Endothelial cell of umbilical vein (primary cell): ENCODE results near the gene PTX3. TPM values are rescaled to one million over a fixed set of nuclear protein-coding genes. Genes with fewer than 3 reads are reported as not detected.

Experiments
- BruUV-seq: library from RNA; stranded (reverse); fragments of 400-500 nt; replicated peaks from 2 replicates; lab custom pipeline; 2021; lab: Mats Ljungman, UMichigan
- CTCF ChIA-PET: fragments of 300-600, 350-600 bp; sonication (Branson Sonifier 250); formaldehyde crosslinking; loops from one replicate; lab custom pipeline; 2021; ENCODE audit warnings: antibody characterized with exemption, inconsistent platforms; lab: Charles Lee
- POLR2A ChIA-PET: fragments of 300-600, 350-600 bp; sonication (Branson Sonifier 250); formaldehyde crosslinking; loops from one replicate; lab custom pipeline; 2021; ENCODE audit warnings: antibody characterized with exemption, inconsistent platforms; lab: Charles Lee
- DNase-seq: peaks from one replicate; pipeline ENCODE4 v3.0.0-alpha.2; 2011; ENCODE audit warnings: low read depth, low spot score
- FAIRE-seq: peaks from 2 replicates; lab custom pipeline; 2011; peaks lifted over from hg19 to GRCh38; lab: Jason Lieb, UNC
- H2AFZ ChIP-seq: 2 replicates; pipeline ENCODE4 v1.6.0; 2012; ENCODE audit warnings: low read depth, low read length, control low read depth, inconsistent platforms
- H3K27ac ChIP-seq: 2 replicates; pipeline ENCODE4 v1.5.1; 2011; ENCODE audit warnings: low read depth, mild to moderate bottlenecking, control low read depth, low read length, moderate library complexity; ENCODE audit not compliant: insufficient read depth
- H3K27me3 ChIP-seq, 2 experiments: 2 replicates each; pipeline versions ENCODE4 v1.6.0 to v1.6.1; 2011; ENCODE audit warnings: low read length in 2 of 2, mixed read lengths in 1 of 2; ENCODE audit not compliant: control insufficient read depth in 2 of 2, insufficient read depth in 2 of 2
- H3K36me3 ChIP-seq, 2 experiments: 2 replicates in 1 of 2; 3 replicates in 1 of 2; pipeline ENCODE4 v1.5.1; 2011; ENCODE audit warnings: low read length in 2 of 2, mild to moderate bottlenecking in 1 of 2, moderate library complexity in 1 of 2; ENCODE audit not compliant: control insufficient read depth in 2 of 2, insufficient read depth in 2 of 2; ENCODE audit errors: extremely low read depth in 1 of 2
- H3K4me1 ChIP-seq: 3 replicates; pipeline ENCODE4 v1.5.1; 2011; ENCODE audit warnings: mild to moderate bottlenecking, low read length; ENCODE audit not compliant: control insufficient read depth, insufficient read depth; ENCODE audit errors: extremely low read depth
- H3K4me2 ChIP-seq: 2 replicates; pipeline ENCODE4 v1.6.1; 2011; ENCODE audit warnings: low read length, control low read depth, mixed read lengths; ENCODE audit not compliant: insufficient read depth
- H3K4me3 ChIP-seq, 3 experiments: fragments of 200-600 bp in 1 of 3; sonication (generic), shearing (Covaris generic) in 1 of 3; replicated peaks in 1 of 3; 2 replicates each; pipeline ENCODE4 v1.5.1; 2011 to 2016; ENCODE audit warnings: control low read depth in 3 of 3, low read length in 3 of 3, mild to moderate bottlenecking in 2 of 3, inconsistent platforms in 1 of 3, low read depth in 1 of 3, moderate library complexity in 1 of 3; ENCODE audit not compliant: insufficient read depth in 1 of 3
- H3K79me2 ChIP-seq: 2 replicates; pipeline ENCODE4 v1.6.0; 2012; ENCODE audit warnings: low read length, inconsistent platforms; ENCODE audit not compliant: control insufficient read depth, insufficient read depth
- H3K9ac ChIP-seq: replicated peaks from 2 replicates; pipeline ENCODE3; 2011; ENCODE audit warnings: low read length, control low read depth; ENCODE audit not compliant: insufficient read depth; ENCODE audit errors: extremely low read depth
- H3K9me1 ChIP-seq: replicated peaks from 3 replicates; pipeline ENCODE4 v1.6.0; 2011; ENCODE audit warnings: mild to moderate bottlenecking, low read length; ENCODE audit not compliant: control insufficient read depth, insufficient read depth; ENCODE audit errors: extremely low read depth
- H3K9me3 ChIP-seq: replicated peaks from 2 replicates; pipeline ENCODE4 v1.5.1; 2012; ENCODE audit warnings: low read length, inconsistent platforms; ENCODE audit not compliant: control insufficient read depth, insufficient read depth
- H4K20me1 ChIP-seq: replicated peaks from 2 replicates; pipeline ENCODE3; 2011; ENCODE audit warnings: mild to moderate bottlenecking, low read length; ENCODE audit not compliant: control insufficient read depth, insufficient read depth; ENCODE audit errors: extremely low read depth
- EZH2 ChIP-seq: IDR thresholded peaks from 2 replicates; pipeline ENCODE4 v1.6.1; 2012; ENCODE audit warnings: borderline replicate concordance, low read depth, mild to moderate bottlenecking, moderate library complexity, low read length, inconsistent platforms; ENCODE audit not compliant: severe bottlenecking
- FOS ChIP-seq: IDR thresholded peaks from 2 replicates; pipeline ENCODE4 v1.6.1; 2011; ENCODE audit warnings: mild to moderate bottlenecking, low read length, moderate library complexity, borderline replicate concordance; ENCODE audit not compliant: insufficient read depth
- GATA2 ChIP-seq: IDR thresholded peaks from 2 replicates; pipeline ENCODE4 v1.7.0; 2011; ENCODE audit warnings: low read depth, mild to moderate bottlenecking, moderate library complexity, mixed read lengths, low read length; ENCODE audit not compliant: insufficient read length, insufficient read depth
- JUN ChIP-seq: IDR thresholded peaks from 2 replicates; pipeline ENCODE4 v1.6.1; 2011; ENCODE audit warnings: borderline replicate concordance, low read depth; ENCODE audit not compliant: insufficient read length, insufficient read depth
- MYC ChIP-seq: IDR thresholded peaks from one replicate; pipeline ENCODE4 v1.6.1; 2011; ENCODE audit warnings: mild to moderate bottlenecking, low read depth, low read length
- POLR2A ChIP-seq: IDR thresholded peaks from 2 replicates; pipeline ENCODE4 v1.6.1; 2012; ENCODE audit warnings: low read depth, mild to moderate bottlenecking, control low read depth, low read length
- POLR2AphosphoS5 ChIP-seq: IDR thresholded peaks from 2 replicates; pipeline ENCODE4 v1.6.1; 2012; ENCODE audit warnings: low read depth, mild to moderate bottlenecking, control low read depth, low read length, moderate library complexity; ENCODE audit not compliant: insufficient read depth
- dilution Hi-C: fragments of 300-500 bp; cut with MboI; formaldehyde crosslinking; loops from one replicate; pipeline ENCODE4 v1.15.0; 2019; ENCODE audit warnings: low sequenced_read_pairs; ENCODE audit not compliant: extremely low pct_ligation_motif_present
- intact Hi-C: fragments of 100-400 bp; cut with micrococcal nuclease; formaldehyde crosslinking; loops from one replicate; pipeline ENCODE4 v1.10.0; 2022
- polyA plus RNA-seq, 4 experiments: library from polyadenylated mRNA; depleted of rRNA in 3 of 4; stranded (reverse) in 3 of 4; unstranded in 1 of 4; fragments of >200 nt; gene quantifications; 2 replicates each; pipeline versions ENCODE4 v1.2.1 to v1.2.3, GENCODE V29; 2011 to 2012; ENCODE audit warnings: missing spikeins in 1 of 4
- total RNA-seq: library from RNA; stranded (reverse); gene quantifications from 2 replicates; pipeline ENCODE4 v1.2.3, GENCODE V29; 2021
- TF ChIP-seq, protein P1 (sequence below): IDR thresholded peaks from 2 replicates; pipeline ENCODE4 v1.6.1; 2011; ENCODE audit not compliant: insufficient read depth, insufficient read length
- TF ChIP-seq, protein P2 (sequence below), 2 donors: IDR thresholded peaks; 1 replicate in 1 of 2; 2 replicates in 1 of 2; pipeline ENCODE4 v1.5.1; 2011; ENCODE audit warnings: low read length in 2 of 2, mild to moderate bottlenecking in 2 of 2, moderate library complexity in 2 of 2, control low read depth in 1 of 2, inconsistent platforms in 1 of 2, low read depth in 1 of 2; ENCODE audit not compliant: insufficient read depth in 1 of 2; ENCODE audit errors: extremely low read depth in 1 of 2

The PTX3 gene
- total and polyA plus RNA-seq, 2 donors (not counting 3 experiments of a cell fraction or from before 2014, with no cell fraction given): 122 to 172 TPM

DNA sequence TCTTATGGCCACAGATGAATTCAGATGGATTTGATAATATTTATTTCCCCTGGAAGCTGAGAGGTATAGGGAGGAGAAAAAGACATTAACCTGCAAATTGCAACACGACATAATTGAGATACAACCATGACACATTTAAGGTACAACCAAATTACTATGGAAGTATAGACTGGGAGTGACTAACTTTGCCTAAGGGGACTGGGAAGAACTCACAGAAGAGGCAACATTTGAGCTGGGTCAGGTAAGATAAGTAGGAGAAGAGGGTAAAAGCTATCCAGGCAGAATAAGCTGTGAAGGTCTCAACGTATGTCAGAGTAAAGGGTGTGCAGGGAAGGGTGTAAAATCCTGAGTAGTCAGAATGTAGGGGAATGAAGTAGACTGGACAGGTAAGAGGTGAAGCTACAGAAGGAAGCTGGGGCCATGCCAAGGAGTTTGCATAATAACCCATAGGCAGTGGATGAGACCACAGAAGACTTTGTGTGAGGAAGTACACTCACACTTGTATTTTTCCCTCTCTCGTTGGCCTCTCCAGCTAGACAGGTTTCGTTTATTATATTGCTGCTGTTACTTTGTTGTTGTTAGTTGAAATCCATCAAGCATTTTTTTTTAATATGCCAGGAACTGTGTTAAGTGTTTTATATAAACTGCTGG lies 28.0 kb upstream of the PTX3 start:
- CTCF ChIA-PET: no interaction called here
- Histone ChIP-seq H3K79me2 (no peaks in the 10 kb centered on the region), H2AFZ (no peak overlapping the region), H3K27ac (no peak overlapping the region), H3K9me3 (no peaks in the 10 kb centered on the region), H3K36me3 (peaks cover 6 to 12% of the 10 kb centered on the region in 2 experiments), H3K9me1 (no peaks in the 10 kb centered on the region), H3K4me2 (no peak overlapping the region), H3K4me1 (peaks cover 24% of the 10 kb centered on the region), H3K27me3 (no peaks in the 10 kb centered on the region), H4K20me1 (no peaks in the 10 kb centered on the region), H3K4me3 (no peak overlapping the region), H3K9ac (no peak overlapping the region)
- DNase-seq (no peak), FAIRE-seq (no peak)
- TF ChIP-seq, protein P1, sequence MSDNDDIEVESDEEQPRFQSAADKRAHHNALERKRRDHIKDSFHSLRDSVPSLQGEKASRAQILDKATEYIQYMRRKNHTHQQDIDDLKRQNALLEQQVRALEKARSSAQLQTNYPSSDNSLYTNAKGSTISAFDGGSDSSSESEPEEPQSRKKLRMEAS: no peak
- TF ChIP-seq EZH2 (no peak), GATA2 (no peak), JUN (no peak), MYC (no peak), POLR2AphosphoS5 (no peak), POLR2A (no peak), FOS (no peak)
- TF ChIP-seq, protein P2, sequence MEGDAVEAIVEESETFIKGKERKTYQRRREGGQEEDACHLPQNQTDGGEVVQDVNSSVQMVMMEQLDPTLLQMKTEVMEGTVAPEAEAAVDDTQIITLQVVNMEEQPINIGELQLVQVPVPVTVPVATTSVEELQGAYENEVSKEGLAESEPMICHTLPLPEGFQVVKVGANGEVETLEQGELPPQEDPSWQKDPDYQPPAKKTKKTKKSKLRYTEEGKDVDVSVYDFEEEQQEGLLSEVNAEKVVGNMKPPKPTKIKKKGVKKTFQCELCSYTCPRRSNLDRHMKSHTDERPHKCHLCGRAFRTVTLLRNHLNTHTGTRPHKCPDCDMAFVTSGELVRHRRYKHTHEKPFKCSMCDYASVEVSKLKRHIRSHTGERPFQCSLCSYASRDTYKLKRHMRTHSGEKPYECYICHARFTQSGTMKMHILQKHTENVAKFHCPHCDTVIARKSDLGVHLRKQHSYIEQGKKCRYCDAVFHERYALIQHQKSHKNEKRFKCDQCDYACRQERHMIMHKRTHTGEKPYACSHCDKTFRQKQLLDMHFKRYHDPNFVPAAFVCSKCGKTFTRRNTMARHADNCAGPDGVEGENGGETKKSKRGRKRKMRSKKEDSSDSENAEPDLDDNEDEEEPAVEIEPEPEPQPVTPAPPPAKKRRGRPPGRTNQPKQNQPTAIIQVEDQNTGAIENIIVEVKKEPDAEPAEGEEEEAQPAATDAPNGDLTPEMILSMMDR (IDR thresholded peaks at IDR 0.05; ENCODE audit: extremely low read depth in 1 of 2, insufficient read depth in 1 of 2, low read depth in 1 of 2, low read length in 2 of 2): no peak
- POLR2A ChIA-PET: no interaction called here
- dilution Hi-C loops: no loop called here
- BruUV-seq: no TSS peak
- intact Hi-C loops: no loop called here
